ENCODE results near the gene SYT5. TPM values are rescaled to one million over a fixed set of nuclear protein-coding genes. Genes with fewer than 3 reads are reported as not detected.
A peak's percentile ranks its signal among the peaks of the same experiment; 100 is the strongest.

The SYT5 gene
- total RNA-seq, 1 donor from 2014 or later, result not detected

- Histone ChIP-seq H3K27ac (no peak overlapping the region), H3K4me1 (no peaks in the 10 kb centered on the region), H3K9me3 (no peaks in the 10 kb centered on the region), H3K4me3 (no peak overlapping the region), H3K36me3 (no peaks in the 10 kb centered on the region), H3K27me3 (peaks cover 12% of the 10 kb centered on the region)
- intact Hi-C loops (cut with DNase I), result no loop called here
- no peak for TF ChIP-seq CTCF (IDR thresholded peaks at IDR 0.05)
- DNase-seq (ENCODE audit: low spot score in 2 of 2), result no peak
Measured at GRCh38 chr19:55147545-55148251, 32.4 kb downstream of the SYT5 start.

GRCh38 chr19:55146705-55147273 lies 33.3 kb downstream of the SYT5 start:
- Histone ChIP-seq H3K27ac (no peak overlapping the region), H3K4me1 (peaks cover 0 to under 1% of the 10 kb centered on the region in 2 donors), H3K36me3 (no peaks in the 10 kb centered on the region), H3K27me3 (peaks cover 12% of the 10 kb centered on the region), H3K9me3 (no peaks in the 10 kb centered on the region), H3K4me3 (no peak overlapping the region)
- DNase-seq (ENCODE audit: low spot score in 2 of 2), result no peak
- intact Hi-C loops (cut with DNase I), result no loop called here
- TF ChIP-seq CTCF (IDR thresholded peaks at IDR 0.05), result no peak

GRCh38 chr19:55146078-55146704 lies 33.9 kb downstream of the SYT5 start:
- H3K4me3 ChIP-seq, result no peak overlapping the region
- peaks cover 17% of the 10 kb centered on the region for H3K27me3 ChIP-seq
- DNase-seq (ENCODE audit: low spot score in 2 of 2), result no peak
- intact Hi-C loops (cut with DNase I), result no loop called here
- TF ChIP-seq CTCF (IDR thresholded peaks at IDR 0.05), result peak in 1 of 3 experiments; percentile 11
- no peaks in the 10 kb centered on the region for H3K36me3 ChIP-seq
- no peak overlapping the region for H3K27ac ChIP-seq
- peaks cover 0 to 4% of the 10 kb centered on the region in 2 donors for H3K4me1 ChIP-seq
- H3K9me3 ChIP-seq, result no peaks in the 10 kb centered on the region

GRCh38 chr19:55145232-55145631 lies 34.9 kb downstream of the SYT5 start:
- no peak overlapping the region for H3K4me3 ChIP-seq

GRCh38 chr19:55141696-55142095 lies 38.4 kb downstream of the SYT5 start:
- TF ChIP-seq CTCF (IDR thresholded peaks at IDR 0.05), result no peak
- H3K27me3 ChIP-seq, result peaks cover 15% of the 10 kb centered on the region
- H3K9me3 ChIP-seq, result no peaks in the 10 kb centered on the region
- H3K4me3 ChIP-seq, result no peak overlapping the region
- peaks cover 0 to 4% of the 10 kb centered on the region in 2 donors for H3K4me1 ChIP-seq
- intact Hi-C loops (cut with DNase I), result loop anchor here (5.0 kb wide), 1 partner anchor 276 kb away; no protein-coding TSS in a partner anchor
- DNase-seq (ENCODE audit: low spot score in 2 of 2), result no peak
- no peak overlapping the region for H3K27ac ChIP-seq
- no peaks in the 10 kb centered on the region for H3K36me3 ChIP-seq

More at GRCh38 chr19:55145232-55145631, 34.9 kb downstream of the SYT5 start:
- Histone ChIP-seq H3K36me3 (no peaks in the 10 kb centered on the region), H3K4me1 (peaks cover 0 to 4% of the 10 kb centered on the region in 2 donors), H3K9me3 (no peaks in the 10 kb centered on the region), H3K27ac (no peak overlapping the region), H3K27me3 (peaks cover 17% of the 10 kb centered on the region)
- intact Hi-C loops (cut with DNase I), result no loop called here
- no peak for TF ChIP-seq CTCF (IDR thresholded peaks at IDR 0.05)
- no peak for DNase-seq (ENCODE audit: low spot score in 2 of 2)
